NCI-H748 (cell line): Measurements from ENCODE around the gene PTPN1.
"Not testable (repeated sequence)": the region's sequence is repeated elsewhere in the genome, so short reads cannot be mapped to it uniquely, and the experiment has no call there.

ENCODE experiments used
- DNase-seq: peaks from one replicate; lab custom pipeline; 2025; ENCODE audit not compliant: unreplicated experiment; lab: John Stamatoyannopoulos, UW

The PTPN1 gene

GRCh38 chr20:50588034-50588736 lies 78.0 kb downstream of the PTPN1 start:
- peak; percentile 46 for DNase-seq

- DNase-seq: no peak
These were observed 79.6 kb downstream of the PTPN1 start for GRCh38 chr20:50589548-50590347.

- no peak for DNase-seq
These were observed 80.1 kb downstream of the PTPN1 start for GRCh38 chr20:50590348-50590664.

- DNase-seq: no peak
These were observed 81.2 kb downstream of the PTPN1 start for GRCh38 chr20:50591233-50591852.

- DNase-seq: no peak
These were observed 82.3 kb downstream of the PTPN1 start for GRCh38 chr20:50592282-50593004.

- no peak for DNase-seq
These were observed 82.8 kb downstream of the PTPN1 start for GRCh38 chr20:50593005-50593335.

GRCh38 chr20:50594231-50594590 lies 84.0 kb downstream of the PTPN1 start:
- DNase-seq: no peak

- DNase-seq: no peak
These were observed 84.6 kb downstream of the PTPN1 start for GRCh38 chr20:50594591-50595432.

GRCh38 chr20:50595433-50595895 lies 85.3 kb downstream of the PTPN1 start:
- DNase-seq: no peak

GRCh38 chr20:50595988-50596693 lies 86.0 kb downstream of the PTPN1 start:
- no peak for DNase-seq

GRCh38 chr20:50596694-50597021 lies 86.5 kb downstream of the PTPN1 start:
- DNase-seq: no peak

- DNase-seq: no peak
These were observed 87.3 kb downstream of the PTPN1 start for GRCh38 chr20:50597406-50597969.

GRCh38 chr20:50598074-50598473 lies 87.9 kb downstream of the PTPN1 start:
- DNase-seq: no peak

GRCh38 chr20:50598768-50599167 lies 88.6 kb downstream of the PTPN1 start:
- DNase-seq: not testable (repeated sequence)

GRCh38 chr20:50600281-50600895 lies 90.2 kb downstream of the PTPN1 start:
- DNase-seq: no peak

GRCh38 chr20:50601511-50602431 lies 91.6 kb downstream of the PTPN1 start:
- no peak for DNase-seq

- no peak for DNase-seq
These were observed 92.4 kb downstream of the PTPN1 start for GRCh38 chr20:50602432-50603088.

- DNase-seq: no peak
These were observed 94.3 kb downstream of the PTPN1 start for GRCh38 chr20:50604451-50604850.
